ENCODE measurements around the gene PDPN. TPM values are rescaled to one million over a fixed set of nuclear protein-coding genes. Genes with fewer than 3 reads are reported as not detected.

The PDPN gene
- total RNA-seq, 1 experiment from 2014 or later = not detected

DNA sequence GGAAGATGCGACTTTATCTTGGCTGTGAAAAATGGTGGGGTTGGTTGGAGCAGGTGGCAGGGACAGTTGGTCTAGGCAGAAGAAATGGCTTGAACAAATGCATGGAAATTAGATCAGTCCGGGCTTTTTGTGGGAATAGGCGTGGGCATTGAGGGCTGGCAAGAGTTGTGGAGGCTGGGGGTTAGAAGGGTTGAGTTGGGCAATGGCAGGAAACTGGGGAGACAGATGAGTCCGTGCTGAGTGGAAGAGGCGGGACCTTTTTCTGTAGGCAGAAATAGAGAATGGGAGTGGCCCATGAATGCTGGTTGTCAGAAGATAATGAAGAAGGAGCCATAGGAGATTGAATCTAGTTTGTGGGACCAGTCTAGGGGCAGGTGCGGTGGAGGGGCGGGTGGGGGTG lies 6.9 kb downstream of the PDPN start:
- no peak for TF ChIP-seq EZH2 (IDR thresholded peaks at IDR 0.05; ENCODE audit: low read depth)
- TF ChIP-seq, protein P1, sequence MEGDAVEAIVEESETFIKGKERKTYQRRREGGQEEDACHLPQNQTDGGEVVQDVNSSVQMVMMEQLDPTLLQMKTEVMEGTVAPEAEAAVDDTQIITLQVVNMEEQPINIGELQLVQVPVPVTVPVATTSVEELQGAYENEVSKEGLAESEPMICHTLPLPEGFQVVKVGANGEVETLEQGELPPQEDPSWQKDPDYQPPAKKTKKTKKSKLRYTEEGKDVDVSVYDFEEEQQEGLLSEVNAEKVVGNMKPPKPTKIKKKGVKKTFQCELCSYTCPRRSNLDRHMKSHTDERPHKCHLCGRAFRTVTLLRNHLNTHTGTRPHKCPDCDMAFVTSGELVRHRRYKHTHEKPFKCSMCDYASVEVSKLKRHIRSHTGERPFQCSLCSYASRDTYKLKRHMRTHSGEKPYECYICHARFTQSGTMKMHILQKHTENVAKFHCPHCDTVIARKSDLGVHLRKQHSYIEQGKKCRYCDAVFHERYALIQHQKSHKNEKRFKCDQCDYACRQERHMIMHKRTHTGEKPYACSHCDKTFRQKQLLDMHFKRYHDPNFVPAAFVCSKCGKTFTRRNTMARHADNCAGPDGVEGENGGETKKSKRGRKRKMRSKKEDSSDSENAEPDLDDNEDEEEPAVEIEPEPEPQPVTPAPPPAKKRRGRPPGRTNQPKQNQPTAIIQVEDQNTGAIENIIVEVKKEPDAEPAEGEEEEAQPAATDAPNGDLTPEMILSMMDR (conservative IDR thresholded peaks at IDR 0.05) = no peak
- Histone ChIP-seq H2AFZ (no peak overlapping the region), H3K9me2 (ENCODE audit: insufficient read depth) (no peaks in the 10 kb centered on the region), H3K36me3 (ENCODE audit: low read depth) (no peaks in the 10 kb centered on the region), H3K27me3 (ENCODE audit: insufficient read depth, low read depth) (peaks cover 44% of the 10 kb centered on the region), H3K4me1 (replicated peaks; ENCODE audit: insufficient read depth) (no peaks in the 10 kb centered on the region), H3K4me2 (no peak overlapping the region), H4K20me1 (ENCODE audit: insufficient read depth) (no peaks in the 10 kb centered on the region), H3F3A (ENCODE audit: insufficient read depth, low read depth) (no peaks in the 10 kb centered on the region), H3K9me3 (ENCODE audit: insufficient read depth, low read depth) (no peaks in the 10 kb centered on the region), H3K27ac (no peak overlapping the region), H3K4me3 (no peak overlapping the region), H3K79me2 (ENCODE audit: low read depth) (no peaks in the 10 kb centered on the region)
- intact Hi-C loops (cut with micrococcal nuclease; ENCODE audit: unreplicated experiment) = no loop called here
- DNase-seq = no peak
- CTCF ChIA-PET = no interaction called here
- BruUV-seq (replicated peaks) = no TSS peak
- POLR2A ChIA-PET (ENCODE audit: unreplicated experiment) = no interaction called here

DNA sequence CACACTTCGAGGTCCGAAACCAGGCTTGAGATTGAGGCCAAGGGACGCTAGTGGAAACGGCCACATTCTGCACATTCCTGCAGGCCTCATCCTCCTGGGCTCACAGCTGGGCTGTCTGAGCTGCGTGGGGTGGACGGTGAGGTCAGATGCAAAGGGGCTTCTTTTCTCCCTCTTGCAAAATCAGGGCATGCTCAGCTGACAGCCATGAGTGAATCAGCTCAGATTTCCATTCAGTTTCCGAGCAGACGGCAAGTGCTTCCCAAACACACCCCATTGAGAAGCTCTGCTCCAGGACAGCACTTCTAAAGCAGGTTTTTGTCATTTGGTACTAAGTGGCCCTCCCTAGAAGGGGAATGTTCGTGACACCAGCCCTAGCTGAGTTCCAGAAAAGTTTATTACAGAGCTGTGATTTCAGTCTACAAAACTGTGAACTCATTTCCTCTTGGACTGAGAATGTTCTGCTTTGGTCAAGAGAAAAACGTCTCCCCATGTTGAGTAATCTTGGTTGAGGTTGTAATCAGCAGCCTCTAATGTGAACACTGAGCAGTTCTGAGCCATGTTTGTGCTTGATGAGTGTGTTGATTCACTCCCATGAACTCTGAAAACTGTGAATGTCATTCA lies 10.0 kb downstream of the PDPN start:
- H4K20me1 ChIP-seq (ENCODE audit: insufficient read depth) = no peaks in the 10 kb centered on the region
- no TSS peak for BruUV-seq (replicated peaks)
- CTCF ChIA-PET = no interaction called here
- no peak for TF ChIP-seq EZH2 (IDR thresholded peaks at IDR 0.05; ENCODE audit: low read depth)
- TF ChIP-seq, protein P1 (conservative IDR thresholded peaks at IDR 0.05) = no peak
- peaks cover 43% of the 10 kb centered on the region for H3K27me3 ChIP-seq (ENCODE audit: insufficient read depth, low read depth)
- H3K36me3 ChIP-seq (ENCODE audit: low read depth) = no peaks in the 10 kb centered on the region
- DNase-seq = no peak
- POLR2A ChIA-PET (ENCODE audit: unreplicated experiment) = no interaction called here
- H2AFZ ChIP-seq = no peak overlapping the region
- H3K9me3 ChIP-seq (ENCODE audit: insufficient read depth, low read depth) = no peaks in the 10 kb centered on the region
- no peak overlapping the region for H3K4me3 ChIP-seq
- H3K79me2 ChIP-seq (ENCODE audit: low read depth) = no peaks in the 10 kb centered on the region
- no peaks in the 10 kb centered on the region for H3K9me2 ChIP-seq (ENCODE audit: insufficient read depth)
- no peak overlapping the region for H3K4me2 ChIP-seq
- H3F3A ChIP-seq (ENCODE audit: insufficient read depth, low read depth) = no peaks in the 10 kb centered on the region
- H3K27ac ChIP-seq = no peak overlapping the region
- intact Hi-C loops (cut with micrococcal nuclease; ENCODE audit: unreplicated experiment) = no loop called here
- no peaks in the 10 kb centered on the region for H3K4me1 ChIP-seq (replicated peaks; ENCODE audit: insufficient read depth)

DNA sequence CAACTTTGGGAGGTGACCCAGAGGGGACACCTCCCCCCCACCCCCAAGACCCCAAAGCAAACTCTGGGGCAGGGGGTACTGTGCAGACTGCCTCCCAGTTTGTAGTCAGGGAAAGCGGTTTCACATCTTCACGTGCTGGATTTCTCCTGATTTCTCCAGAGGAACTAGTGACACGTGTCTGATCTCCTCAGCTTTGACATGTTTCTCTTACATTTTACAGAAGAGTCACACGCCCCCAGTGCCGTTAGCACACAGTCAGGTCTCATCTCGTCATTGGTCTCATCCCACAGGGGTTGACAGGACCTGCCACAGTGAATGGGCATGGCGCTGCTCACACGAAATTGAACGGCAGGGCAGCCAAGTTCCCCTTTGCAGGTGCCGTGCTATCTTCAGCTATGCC lies 11.8 kb downstream of the PDPN start:
- H3K4me1 ChIP-seq (replicated peaks; ENCODE audit: insufficient read depth) = no peaks in the 10 kb centered on the region
- no peaks in the 10 kb centered on the region for H3K79me2 ChIP-seq (ENCODE audit: low read depth)
- peaks cover 38% of the 10 kb centered on the region for H3K27me3 ChIP-seq (ENCODE audit: insufficient read depth, low read depth)
- no peaks in the 10 kb centered on the region for H3F3A ChIP-seq (ENCODE audit: insufficient read depth, low read depth)
- H4K20me1 ChIP-seq (ENCODE audit: insufficient read depth) = no peaks in the 10 kb centered on the region
- intact Hi-C loops (cut with micrococcal nuclease; ENCODE audit: unreplicated experiment) = no loop called here
- no peak for TF ChIP-seq EZH2 (IDR thresholded peaks at IDR 0.05; ENCODE audit: low read depth)
- TF ChIP-seq, protein P1 (conservative IDR thresholded peaks at IDR 0.05) = no peak
- POLR2A ChIA-PET (ENCODE audit: unreplicated experiment) = no interaction called here
- no peak overlapping the region for H2AFZ ChIP-seq
- no peak overlapping the region for H3K27ac ChIP-seq
- DNase-seq = no peak
- H3K9me2 ChIP-seq (ENCODE audit: insufficient read depth) = no peaks in the 10 kb centered on the region
- CTCF ChIA-PET = no interaction called here
- H3K4me2 ChIP-seq = no peak overlapping the region
- no peaks in the 10 kb centered on the region for H3K9me3 ChIP-seq (ENCODE audit: insufficient read depth, low read depth)
- no TSS peak for BruUV-seq (replicated peaks)
- no peak overlapping the region for H3K4me3 ChIP-seq
- H3K36me3 ChIP-seq (ENCODE audit: low read depth) = no peaks in the 10 kb centered on the region

All from PC-9 (cell line).